Panc1 (cell line): Measurements from ENCODE around the gene APBB2. TPM values are rescaled to one million over a fixed set of nuclear protein-coding genes. Genes with fewer than 3 reads are reported as not detected.

Experiments
- ATAC-seq: fragments of 200-7000 bp; cut with Tn5 transposase; 2 replicates; pipeline ENCODE4 v1.9.1; 2020; ENCODE audit warnings: mild to moderate bottlenecking, moderate library complexity
- BruUV-seq: library from RNA; stranded (reverse); fragments of 400-500 nt; replicated peaks from 2 replicates; lab custom pipeline; 2021; lab: Mats Ljungman, UMichigan
- CTCF ChIA-PET: fragments of 300-600 bp; sonication (Branson Sonifier 250); formaldehyde crosslinking; loops from one replicate; lab custom pipeline; 2022; ENCODE audit warnings: antibody characterized with exemption; lab: Charles Lee
- POLR2A ChIA-PET: fragments of 300-600 bp; sonication (Branson Sonifier 250); formaldehyde crosslinking; loops from one replicate; lab custom pipeline; 2022; ENCODE audit warnings: antibody characterized with exemption; lab: Charles Lee
- DNase-seq: peaks from one replicate; pipeline ENCODE4 v3.0.0-alpha.2; 2010; ENCODE audit warnings: low read depth, low spot score
- H3K27ac ChIP-seq: 2 replicates; pipeline ENCODE4 v1.5.1; 2011; ENCODE audit warnings: mild to moderate bottlenecking, low read length, inconsistent platforms
- H3K27me3 ChIP-seq: fragments of 200-500 bp; sonication (Bioruptor generic); 2 replicates; pipeline ENCODE4 v1.6.0; 2014; ENCODE audit warnings: low read length, inconsistent platforms; ENCODE audit not compliant: control insufficient read depth, insufficient read depth
- H3K36me3 ChIP-seq: fragments of 200-500 bp; sonication (Bioruptor generic); 2 replicates; pipeline ENCODE4 v1.5.1; 2014; ENCODE audit warnings: inconsistent platforms, mild to moderate bottlenecking, low read length, moderate library complexity; ENCODE audit not compliant: control insufficient read depth, insufficient read depth
- H3K4me1 ChIP-seq: 2 replicates; pipeline ENCODE4 v1.5.1; 2011; ENCODE audit warnings: inconsistent platforms, mild to moderate bottlenecking, low read length, moderate library complexity; ENCODE audit not compliant: control insufficient read depth, insufficient read depth
- H3K4me3 ChIP-seq, 2 experiments: 2 replicates each; pipeline ENCODE4 v1.5.1; 2011 to 2012; ENCODE audit warnings: low read depth in 2 of 2, low read length in 2 of 2, mild to moderate bottlenecking in 2 of 2, inconsistent platforms in 1 of 2, moderate library complexity in 1 of 2
- H3K9me3 ChIP-seq: fragments of 200-500 bp; sonication (Bioruptor generic); 2 replicates; pipeline ENCODE4 v1.5.1; 2014; ENCODE audit warnings: low read depth, mild to moderate bottlenecking, inconsistent platforms, low read length, moderate library complexity; ENCODE audit not compliant: control insufficient read depth, insufficient read depth
- POLR2AphosphoS5 ChIP-seq: IDR thresholded peaks from 2 replicates; pipeline ENCODE4 v1.6.1; 2012; ENCODE audit warnings: mild to moderate bottlenecking, low read depth, low read length, moderate library complexity
- REST ChIP-seq, 2 experiments: IDR thresholded peaks; 2 replicates each; pipeline ENCODE4 v1.6.1; 2011 to 2012; ENCODE audit warnings: low read depth in 2 of 2, control low read depth in 1 of 2, low read length in 1 of 2, mild to moderate bottlenecking in 1 of 2, moderate library complexity in 1 of 2; ENCODE audit not compliant: insufficient read depth in 1 of 2
- SIN3A ChIP-seq: IDR thresholded peaks from 2 replicates; pipeline ENCODE4 v1.6.1; 2012; ENCODE audit warnings: low read depth, mild to moderate bottlenecking, low read length, moderate library complexity, borderline replicate concordance; ENCODE audit not compliant: insufficient read depth
- TCF7L2 ChIP-seq: IDR thresholded peaks from 2 replicates; pipeline ENCODE4 v1.6.1; 2011; ENCODE audit warnings: mild to moderate bottlenecking, low read depth, low read length, inconsistent platforms
- in situ Hi-C: cut with HindIII; loops from 2 replicates; pipeline ENCODE4 v1.10.0; 2016; ENCODE audit warnings: low sequenced_read_pairs, low pct_unique_long_range_greater_than_20kb
- intact Hi-C: fragments of 100-400 bp; cut with micrococcal nuclease; formaldehyde crosslinking; loops from one replicate; pipeline ENCODE4 v1.10.0; 2022; ENCODE audit not compliant: unreplicated experiment
- total RNA-seq: library from RNA; stranded (reverse); gene quantifications from one replicate; pipeline ENCODE4 v1.2.1, GENCODE V29; 2021; ENCODE audit not compliant: unreplicated experiment
- TF ChIP-seq, protein P1 (sequence below): fragments of 450-650 bp; IDR thresholded peaks from 2 replicates; pipeline ENCODE4 v1.5.1; 2017; ENCODE audit warnings: mild to moderate bottlenecking

The APBB2 gene
- total RNA-seq, 1 experiment from 2014 or later, result 27.1 TPM

- POLR2A ChIA-PET, result no interaction called here
- no peaks in the 10 kb centered on the region for H3K27me3 ChIP-seq
- no peaks in the 10 kb centered on the region for H3K9me3 ChIP-seq
- in situ Hi-C loops (no loop called here), intact Hi-C loops (no loop called here)
- no peak overlapping the region for H3K4me3 ChIP-seq
- ATAC-seq (no peak), DNase-seq (no peak)
- H3K36me3 ChIP-seq, result no peaks in the 10 kb centered on the region
- TF ChIP-seq POLR2AphosphoS5 (no peak), SIN3A (no peak), REST (IDR thresholded peaks at IDR 0.05; ENCODE audit: insufficient read depth in 1 of 2, low read depth in 2 of 2, low read length in 1 of 2) (no peak), TCF7L2 (no peak)
- TF ChIP-seq, protein P1, sequence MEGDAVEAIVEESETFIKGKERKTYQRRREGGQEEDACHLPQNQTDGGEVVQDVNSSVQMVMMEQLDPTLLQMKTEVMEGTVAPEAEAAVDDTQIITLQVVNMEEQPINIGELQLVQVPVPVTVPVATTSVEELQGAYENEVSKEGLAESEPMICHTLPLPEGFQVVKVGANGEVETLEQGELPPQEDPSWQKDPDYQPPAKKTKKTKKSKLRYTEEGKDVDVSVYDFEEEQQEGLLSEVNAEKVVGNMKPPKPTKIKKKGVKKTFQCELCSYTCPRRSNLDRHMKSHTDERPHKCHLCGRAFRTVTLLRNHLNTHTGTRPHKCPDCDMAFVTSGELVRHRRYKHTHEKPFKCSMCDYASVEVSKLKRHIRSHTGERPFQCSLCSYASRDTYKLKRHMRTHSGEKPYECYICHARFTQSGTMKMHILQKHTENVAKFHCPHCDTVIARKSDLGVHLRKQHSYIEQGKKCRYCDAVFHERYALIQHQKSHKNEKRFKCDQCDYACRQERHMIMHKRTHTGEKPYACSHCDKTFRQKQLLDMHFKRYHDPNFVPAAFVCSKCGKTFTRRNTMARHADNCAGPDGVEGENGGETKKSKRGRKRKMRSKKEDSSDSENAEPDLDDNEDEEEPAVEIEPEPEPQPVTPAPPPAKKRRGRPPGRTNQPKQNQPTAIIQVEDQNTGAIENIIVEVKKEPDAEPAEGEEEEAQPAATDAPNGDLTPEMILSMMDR, result no peak
- BruUV-seq, result no TSS peak
- H3K27ac ChIP-seq, result no peak overlapping the region
- peaks cover 3% of the 10 kb centered on the region; the same call in 1 of the 2 replicates for H3K4me1 ChIP-seq
- CTCF ChIA-PET, result interaction anchor here (0.5 kb wide), 1 partner anchor 143 kb away, joined by 8 read pairs; no protein-coding TSS in a partner anchor
Observed at GRCh38 chr4:41119867-41120295, 94.5 kb downstream of the APBB2 start.

- no peaks in the 10 kb centered on the region for H3K36me3 ChIP-seq
- BruUV-seq, result no TSS peak
- in situ Hi-C loops, result no loop called here
- TF ChIP-seq, protein P1, result no peak
- TF ChIP-seq POLR2AphosphoS5, result no peak
- no peak for TF ChIP-seq REST (IDR thresholded peaks at IDR 0.05; ENCODE audit: insufficient read depth in 1 of 2, low read depth in 2 of 2, low read length in 1 of 2)
- no peak for TF ChIP-seq TCF7L2
- no peak for TF ChIP-seq SIN3A
- H3K27me3 ChIP-seq, result no peaks in the 10 kb centered on the region
- ATAC-seq, result no peak
- H3K4me3 ChIP-seq, result no peak overlapping the region
- no peaks in the 10 kb centered on the region for H3K4me1 ChIP-seq
- ChIA-PET CTCF (no interaction called here), POLR2A (no interaction called here)
- DNase-seq, result no peak
- intact Hi-C loops, result no loop called here
- no peaks in the 10 kb centered on the region for H3K9me3 ChIP-seq
- H3K27ac ChIP-seq, result no peak overlapping the region
Observed at GRCh38 chr4:41111791-41112190, 102.6 kb downstream of the APBB2 start.
